Kidney (tissue), 14 donors: ENCODE data around the gene PRR7. TPM values are rescaled to one million over a fixed set of nuclear protein-coding genes. Genes with fewer than 3 reads are reported as not detected.

ENCODE experiments used
- DNase-seq, 5 donors: peaks; one replicate each; pipeline ENCODE4 v3.0.0-alpha.2; 2013 to 2020
- FAIRE-seq: peaks from 2 replicates; lab custom pipeline; 2012; peaks lifted over from hg19 to GRCh38; lab: Jason Lieb, UNC
- H3K27ac ChIP-seq, 2 donors: one replicate each; pipeline ENCODE4 v1.7.0; 2013; ENCODE audit warnings: low read depth in 2 of 2, low read length in 2 of 2, inconsistent platforms in 1 of 2
- H3K27me3 ChIP-seq: one replicate; pipeline ENCODE4 v1.7.1; 2013; ENCODE audit warnings: low read length, inconsistent platforms; ENCODE audit not compliant: control insufficient read depth, insufficient read depth
- H3K36me3 ChIP-seq, 3 donors: one replicate each; pipeline versions ENCODE4 v1.7.0 to v1.7.1; 2013; ENCODE audit warnings: low read length in 3 of 3, control low read depth in 1 of 3, inconsistent platforms in 1 of 3; ENCODE audit not compliant: insufficient read depth in 3 of 3, control insufficient read depth in 2 of 3
- H3K4me1 ChIP-seq, 3 donors: one replicate each; pipeline versions ENCODE4 v1.7.0 to v1.7.1; 2013; ENCODE audit warnings: low read length in 3 of 3, inconsistent platforms in 1 of 3, low read depth in 1 of 3; ENCODE audit not compliant: control insufficient read depth in 2 of 3, insufficient read depth in 2 of 3
- H3K4me3 ChIP-seq, 3 donors: one replicate each; pipeline versions ENCODE4 v1.7.0 to v1.8.1; 2013; ENCODE audit warnings: low read length in 3 of 3, control low read depth in 1 of 3, inconsistent platforms in 1 of 3
- H3K9ac ChIP-seq, 3 donors: one replicate each; pipeline versions ENCODE4 v1.7.0 to v1.7.1; 2013; ENCODE audit warnings: low read length in 3 of 3, control low read depth in 1 of 3, inconsistent platforms in 1 of 3
- H3K9me3 ChIP-seq, 3 donors: one replicate each; pipeline versions ENCODE4 v1.7.0 to v1.7.1; 2013; ENCODE audit warnings: low read length in 3 of 3, control low read depth in 1 of 3, inconsistent platforms in 1 of 3; ENCODE audit not compliant: control insufficient read depth in 2 of 3, insufficient read depth in 1 of 3
- intact Hi-C: fragments of 100-400 bp; cut with DNase I; formaldehyde crosslinking; loops from one replicate; pipeline ENCODE4 v1.11.1; 2022
- polyA plus RNA-seq: library from polyadenylated mRNA; stranded (reverse); fragments of 350-450 nt; fragmentation: Illumina TruSeq; extraction: RNeasy Lipid Tissue Mini Kit (QIAGEN cat#74804); gene quantifications from one replicate; pipeline ENCODE4 v1.2.3, GENCODE V29; 2014; ENCODE audit warnings: low read depth, low replicate concordance; ENCODE audit not compliant: insufficient read depth
- total RNA-seq: library from RNA; stranded (reverse); fragmentation: NEBNext Ultra II Directional; extraction: Animal tissue kit (Norgen Biotek cat#: 25700); gene quantifications from one replicate; pipeline ENCODE4 v1.2.1, GENCODE V29; 2021
- TF ChIP-seq, protein P1 (sequence below): IDR thresholded peaks from 3 replicates; pipeline ENCODE4 v1.5.1; 2012; ENCODE audit warnings: mild to moderate bottlenecking, moderate library complexity, borderline replicate concordance; ENCODE audit not compliant: insufficient read depth; ENCODE audit errors: extremely low read depth
- donor health status: control.
- donor health status: control.
- donor health status: control.
- donor health status: control.
- donor health status: control.
- donor health status: DM: yes; HTN: yes; CAD: no.
- donor health status: Normal renal cell carcinoma (clear cell type).

The PRR7 gene
- total and polyA plus RNA-seq, 2 donors from 2014 or later: 1.6 to 5.5 TPM

DNA sequence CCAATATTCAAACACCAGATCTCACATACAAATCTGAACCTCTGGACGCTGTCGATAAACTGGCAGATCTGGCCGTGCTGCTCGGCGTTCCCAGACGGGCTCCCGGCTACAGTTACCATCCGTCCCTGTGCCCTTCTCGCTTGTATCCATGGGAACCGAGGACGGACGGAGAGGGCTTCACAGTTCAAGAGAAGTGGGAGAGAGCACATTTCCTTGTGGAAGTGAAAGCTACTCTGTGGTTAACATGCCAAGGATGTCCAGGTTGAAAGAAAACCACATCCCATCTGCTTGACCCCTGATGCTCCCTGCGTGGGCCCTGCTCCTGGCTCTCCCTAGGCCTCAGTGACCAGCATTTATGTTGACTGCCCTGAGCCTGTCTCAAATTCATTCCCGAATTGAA, 33.2 kb downstream of the PRR7 start:
- Histone ChIP-seq H3K27ac (no peak overlapping the region), H3K36me3 (no peaks in the 10 kb centered on the region), H3K9me3 (no peaks in the 10 kb centered on the region), H3K4me1 (no peaks in the 10 kb centered on the region), H3K4me3 (no peak overlapping the region), H3K9ac (no peak overlapping the region), H3K27me3 (no peaks in the 10 kb centered on the region)
- TF ChIP-seq, protein P1, sequence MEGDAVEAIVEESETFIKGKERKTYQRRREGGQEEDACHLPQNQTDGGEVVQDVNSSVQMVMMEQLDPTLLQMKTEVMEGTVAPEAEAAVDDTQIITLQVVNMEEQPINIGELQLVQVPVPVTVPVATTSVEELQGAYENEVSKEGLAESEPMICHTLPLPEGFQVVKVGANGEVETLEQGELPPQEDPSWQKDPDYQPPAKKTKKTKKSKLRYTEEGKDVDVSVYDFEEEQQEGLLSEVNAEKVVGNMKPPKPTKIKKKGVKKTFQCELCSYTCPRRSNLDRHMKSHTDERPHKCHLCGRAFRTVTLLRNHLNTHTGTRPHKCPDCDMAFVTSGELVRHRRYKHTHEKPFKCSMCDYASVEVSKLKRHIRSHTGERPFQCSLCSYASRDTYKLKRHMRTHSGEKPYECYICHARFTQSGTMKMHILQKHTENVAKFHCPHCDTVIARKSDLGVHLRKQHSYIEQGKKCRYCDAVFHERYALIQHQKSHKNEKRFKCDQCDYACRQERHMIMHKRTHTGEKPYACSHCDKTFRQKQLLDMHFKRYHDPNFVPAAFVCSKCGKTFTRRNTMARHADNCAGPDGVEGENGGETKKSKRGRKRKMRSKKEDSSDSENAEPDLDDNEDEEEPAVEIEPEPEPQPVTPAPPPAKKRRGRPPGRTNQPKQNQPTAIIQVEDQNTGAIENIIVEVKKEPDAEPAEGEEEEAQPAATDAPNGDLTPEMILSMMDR: no peak
- peak in 4 of 5 donors; percentile 70 to 85 (median 81) for DNase-seq
- intact Hi-C loops: no loop called here
- no peak for FAIRE-seq

DNA sequence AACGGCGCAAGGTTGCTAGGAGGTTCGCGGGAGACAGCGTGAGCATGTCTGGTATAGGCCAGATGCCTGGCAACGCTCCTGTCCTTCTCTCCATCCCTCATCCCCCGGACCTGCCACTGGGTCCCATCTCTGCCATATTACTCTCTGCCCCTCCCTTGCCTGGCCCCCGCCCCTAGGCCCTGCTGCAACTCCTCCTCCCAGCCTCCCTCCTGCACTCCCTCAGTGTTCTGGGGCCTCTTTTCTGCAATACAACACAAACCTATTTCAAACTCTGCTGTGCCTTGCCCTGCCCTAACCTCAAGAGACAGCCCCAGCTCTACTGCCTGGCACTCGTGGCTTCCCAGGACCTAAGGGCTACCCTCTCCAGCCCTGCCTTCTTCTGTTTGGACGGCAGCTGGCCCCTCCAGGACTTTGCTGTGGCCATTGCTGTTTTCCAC, 35.8 kb downstream of the PRR7 start:
- H3K4me3 ChIP-seq: no peak overlapping the region
- H3K9me3 ChIP-seq: no peaks in the 10 kb centered on the region
- H3K27me3 ChIP-seq: no peaks in the 10 kb centered on the region
- intact Hi-C loops: no loop called here
- H3K36me3 ChIP-seq: no peaks in the 10 kb centered on the region
- no peak overlapping the region for H3K9ac ChIP-seq
- peak in 1 of 5 donors; percentile 73 for DNase-seq
- H3K27ac ChIP-seq: no peak overlapping the region
- TF ChIP-seq, protein P1: no peak
- no peak for FAIRE-seq
- no peaks in the 10 kb centered on the region for H3K4me1 ChIP-seq

DNA sequence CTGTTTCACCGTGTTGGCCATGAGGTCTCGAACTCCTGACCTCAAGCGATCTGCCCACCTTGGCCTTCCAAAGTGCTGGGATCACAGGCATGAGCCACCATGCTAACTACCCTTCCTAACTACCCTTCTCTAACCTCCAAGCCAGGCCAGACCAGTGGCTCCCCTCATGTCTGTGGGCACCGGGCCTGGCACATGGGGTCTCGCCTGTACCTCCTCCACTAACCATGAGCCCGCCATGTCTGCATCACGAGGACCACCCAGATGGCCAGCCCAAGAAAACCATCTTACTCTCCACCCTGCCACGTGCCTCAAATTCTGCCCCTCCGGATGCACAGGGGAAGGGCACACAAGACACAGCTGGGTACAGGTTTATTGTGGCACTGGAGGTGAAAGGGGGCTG, 36.4 kb downstream of the PRR7 start:
- H3K36me3 ChIP-seq: no peaks in the 10 kb centered on the region
- intact Hi-C loops: no loop called here
- H3K9me3 ChIP-seq: no peaks in the 10 kb centered on the region
- peak in 1 of 5 donors; percentile 61 for DNase-seq
- no peak for FAIRE-seq
- H3K4me3 ChIP-seq: no peak overlapping the region
- H3K27ac ChIP-seq: no peak overlapping the region
- no peaks in the 10 kb centered on the region for H3K27me3 ChIP-seq
- TF ChIP-seq, protein P1: no peak
- no peak overlapping the region for H3K9ac ChIP-seq
- no peaks in the 10 kb centered on the region for H3K4me1 ChIP-seq
